DOHH2 (cell line): ENCODE measurements around the gene NLRC3.
A peak's percentile ranks its signal among the peaks of the same experiment; 100 is the strongest.

Experiments
- H3F3A ChIP-seq: fragments of 200-600 bp; sonication (generic), shearing (Covaris generic); 2 replicates; pipeline ENCODE4 v1.6.0; 2016; ENCODE audit warnings: antibody characterized with exemption, mild to moderate bottlenecking; ENCODE audit not compliant: control insufficient read depth, insufficient read depth
- H3K27ac ChIP-seq: fragments of 200-600 bp; sonication (generic); 2 replicates; pipeline ENCODE4 v1.5.1; 2014; ENCODE audit warnings: low read depth, mild to moderate bottlenecking, low read length, moderate library complexity
- H3K27me3 ChIP-seq: fragments of 200-600 bp; sonication (generic); 2 replicates; pipeline ENCODE4 v1.6.1; 2014; ENCODE audit warnings: mild to moderate bottlenecking, low read length, mixed read lengths; ENCODE audit not compliant: control insufficient read depth
- H3K36me3 ChIP-seq: fragments of 200-600 bp; sonication (generic); 2 replicates; pipeline ENCODE4 v1.6.1; 2014; ENCODE audit warnings: mild to moderate bottlenecking, low read length, moderate library complexity, mixed read lengths; ENCODE audit not compliant: control insufficient read depth
- H3K4me1 ChIP-seq: fragments of 200-600 bp; sonication (generic); 2 replicates; pipeline ENCODE4 v1.6.1; 2014; ENCODE audit warnings: mild to moderate bottlenecking, low read length, mixed read lengths; ENCODE audit not compliant: control insufficient read depth
- H3K4me2 ChIP-seq: fragments of 200-600 bp; sonication (generic); 2 replicates; pipeline ENCODE4 v1.6.0; 2014; ENCODE audit warnings: mild to moderate bottlenecking, low read length, moderate library complexity
- H3K4me3 ChIP-seq: fragments of 200-600 bp; sonication (generic); 2 replicates; pipeline ENCODE4 v1.5.1; 2014; ENCODE audit warnings: mild to moderate bottlenecking, low read length, mixed read lengths
- H3K79me2 ChIP-seq: fragments of 200-600 bp; sonication (generic); 2 replicates; pipeline ENCODE4 v1.6.1; 2014; ENCODE audit warnings: mild to moderate bottlenecking, low read length, mixed read lengths; ENCODE audit not compliant: control insufficient read depth
- H3K9me2 ChIP-seq: fragments of 200-600 bp; sonication (generic); replicated peaks from 2 replicates; pipeline ENCODE4 v1.6.1; 2014; ENCODE audit warnings: mild to moderate bottlenecking, low read length, mixed read lengths; ENCODE audit not compliant: control insufficient read depth
- H3K9me3 ChIP-seq: fragments of 200-600 bp; sonication (generic); 2 replicates; pipeline ENCODE4 v1.6.1; 2014; ENCODE audit warnings: antibody characterized with exemption, low read length, mixed read lengths; ENCODE audit not compliant: control insufficient read depth, insufficient read depth
- H4K20me1 ChIP-seq: fragments of 200-600 bp; sonication (generic); 2 replicates; pipeline ENCODE4 v1.6.0; 2014; ENCODE audit warnings: low read depth, mild to moderate bottlenecking, antibody characterized with exemption, low read length, moderate library complexity; ENCODE audit not compliant: control insufficient read depth, insufficient read depth
- CTCF ChIP-seq: fragments of 200-600 bp; sonication (generic); IDR thresholded peaks from one replicate; pipeline ENCODE4 v1.5.1; 2014; ENCODE audit warnings: antibody characterized with exemption, mild to moderate bottlenecking, low read depth, low read length; ENCODE audit not compliant: poor library complexity, severe bottlenecking
- EZH2phosphoT487 ChIP-seq: fragments of 200-600 bp; sonication (generic); IDR thresholded peaks from 2 replicates; pipeline ENCODE4 v1.6.1; 2017; ENCODE audit warnings: borderline replicate concordance, mild to moderate bottlenecking, antibody characterized with exemption, low read length, moderate library complexity, mixed read lengths

The NLRC3 gene

GRCh38 chr16:3587547-3588110 lies 10.4 kb upstream of the NLRC3 start:
- Histone ChIP-seq H3K27ac (peak overlapping the region; percentile 94), H4K20me1 (no peaks in the 10 kb centered on the region), H3K27me3 (no peaks in the 10 kb centered on the region), H3K9me3 (no peaks in the 10 kb centered on the region), H3K79me2 (peaks cover 31% of the 10 kb centered on the region), H3K9me2 (no peaks in the 10 kb centered on the region), H3K4me3 (peak overlapping the region; percentile 60), H3F3A (peaks cover 12% of the 10 kb centered on the region), H3K4me2 (peak overlapping the region; percentile 75), H3K4me1 (peaks cover 47% of the 10 kb centered on the region), H3K36me3 (peaks cover 85% of the 10 kb centered on the region)
- TF ChIP-seq CTCF: no peak
- TF ChIP-seq EZH2phosphoT487: no peak

GRCh38 chr16:3584412-3584811 lies 7.2 kb upstream of the NLRC3 start:
- H3K27me3 ChIP-seq: no peaks in the 10 kb centered on the region
- no peaks in the 10 kb centered on the region for H3K9me3 ChIP-seq
- H3K27ac ChIP-seq: no peak overlapping the region
- H3K4me2 ChIP-seq: no peak overlapping the region
- H3K79me2 ChIP-seq: peaks cover 31% of the 10 kb centered on the region
- peaks cover 68% of the 10 kb centered on the region for H3K4me1 ChIP-seq
- TF ChIP-seq EZH2phosphoT487: no peak
- no peak for TF ChIP-seq CTCF
- peaks cover 16% of the 10 kb centered on the region for H3F3A ChIP-seq
- no peaks in the 10 kb centered on the region for H4K20me1 ChIP-seq
- no peaks in the 10 kb centered on the region for H3K9me2 ChIP-seq
- peaks cover 76% of the 10 kb centered on the region for H3K36me3 ChIP-seq
- no peak overlapping the region for H3K4me3 ChIP-seq

- Histone ChIP-seq H3F3A (peaks cover 20% of the 10 kb centered on the region), H3K79me2 (peaks cover 27% of the 10 kb centered on the region), H3K4me3 (no peak overlapping the region), H3K27ac (no peak overlapping the region), H4K20me1 (no peaks in the 10 kb centered on the region), H3K9me2 (no peaks in the 10 kb centered on the region), H3K4me2 (no peak overlapping the region), H3K36me3 (peaks cover 67% of the 10 kb centered on the region), H3K9me3 (no peaks in the 10 kb centered on the region), H3K4me1 (peaks cover 68% of the 10 kb centered on the region), H3K27me3 (no peaks in the 10 kb centered on the region)
- no peak for TF ChIP-seq EZH2phosphoT487
- no peak for TF ChIP-seq CTCF
Observed at GRCh38 chr16:3583303-3584038, 6.3 kb upstream of the NLRC3 start.
